Gastroesophageal sphincter (tissue), 4 donors: ENCODE data around the gene NUP42. TPM values are rescaled to one million over a fixed set of nuclear protein-coding genes. Genes with fewer than 3 reads are reported as not detected.

Experiments used
- ATAC-seq: fragments of 150-250 bp; one replicate; pipeline ENCODE4 v1.9.1; 2016; ENCODE audit warnings: mild to moderate bottlenecking, moderate library complexity
- H3K27ac ChIP-seq, 4 donors: fragments of 200-600 bp; sonication (generic) in 3 of 4; 1 replicate in 3 of 4; 2 replicates in 1 of 4; pipeline ENCODE4 v1.5.1; 2016 to 2019
- H3K27me3 ChIP-seq: fragments of 200-600 bp; sonication (generic); one replicate; pipeline ENCODE4 v1.5.1; 2019
- H3K36me3 ChIP-seq, 2 donors: fragments of 200-600 bp; sonication (generic); one replicate each; pipeline ENCODE4 v1.5.1; 2019; ENCODE audit warnings: control low read depth in 1 of 2
- H3K4me1 ChIP-seq, 3 donors: fragments of 200-600 bp; sonication (generic); 1 replicate in 2 of 3; 2 replicates in 1 of 3; pipeline ENCODE4 v1.5.1; 2016 to 2019; ENCODE audit warnings: control low read depth in 2 of 3
- H3K4me3 ChIP-seq, 2 donors: fragments of 200-600 bp; sonication (generic); one replicate each; pipeline ENCODE4 v1.5.1; 2019; ENCODE audit warnings: mild to moderate bottlenecking in 1 of 2, moderate library complexity in 1 of 2
- H3K9me3 ChIP-seq, 3 donors: fragments of 200-600 bp; sonication (generic); one replicate each; pipeline ENCODE4 v1.5.1; 2017 to 2019; ENCODE audit warnings: control low read depth in 2 of 3
- EP300 ChIP-seq: sonication (generic); formaldehyde crosslinking; IDR thresholded peaks from one replicate; pipeline ENCODE4 v1.6.1; 2017; ENCODE audit warnings: antibody characterized with exemption, mild to moderate bottlenecking
- POLR2A ChIP-seq, 2 donors: fragments of 450-650 bp; IDR thresholded peaks; one replicate each; pipeline ENCODE4 v1.6.1; 2017; ENCODE audit warnings: antibody characterized with exemption in 2 of 2, mild to moderate bottlenecking in 2 of 2, moderate library complexity in 1 of 2
- POLR2AphosphoS5 ChIP-seq: sonication (generic); formaldehyde crosslinking; IDR thresholded peaks from one replicate; pipeline ENCODE4 v1.6.1; 2017; ENCODE audit warnings: antibody characterized with exemption
- total RNA-seq, 4 donors: library from RNA; depleted of rRNA; stranded (reverse); fragments of >200 nt; gene quantifications; one replicate each; pipeline ENCODE4 v1.1.0, GENCODE V29; 2016
- TF ChIP-seq, protein P1 (sequence below), 4 experiments: fragments of 200-600 bp in 2 of 4; fragments of 450-650 bp in 2 of 4; sonication (generic) in 1 of 4; IDR thresholded peaks; one replicate each; pipeline ENCODE4 v1.5.1; 2017 to 2019; ENCODE audit warnings: antibody characterized with exemption in 4 of 4, mild to moderate bottlenecking in 2 of 4, moderate library complexity in 2 of 4

The NUP42 gene
- total RNA-seq, 4 donors from 2014 or later, result 27.7 to 32.7 (median 31.6) TPM

GRCh38 chr7:23249486-23249885 is 67.6 kb downstream of the NUP42 start:
- H3K4me3 ChIP-seq, result no peak overlapping the region
- H3K36me3 ChIP-seq, result peaks cover 0 to 13% of the 10 kb centered on the region in 2 donors
- peaks cover 0 to 41% (median 0%) of the 10 kb centered on the region in 3 donors for H3K4me1 ChIP-seq
- no peak for ATAC-seq
- H3K9me3 ChIP-seq, result peaks cover 0 to 7% (median 0%) of the 10 kb centered on the region in 3 donors
- H3K27ac ChIP-seq, result no peak overlapping the region
- TF ChIP-seq EP300, result no peak
- TF ChIP-seq POLR2A (IDR thresholded peaks at IDR 0.05), result no peak
- TF ChIP-seq, protein P1, sequence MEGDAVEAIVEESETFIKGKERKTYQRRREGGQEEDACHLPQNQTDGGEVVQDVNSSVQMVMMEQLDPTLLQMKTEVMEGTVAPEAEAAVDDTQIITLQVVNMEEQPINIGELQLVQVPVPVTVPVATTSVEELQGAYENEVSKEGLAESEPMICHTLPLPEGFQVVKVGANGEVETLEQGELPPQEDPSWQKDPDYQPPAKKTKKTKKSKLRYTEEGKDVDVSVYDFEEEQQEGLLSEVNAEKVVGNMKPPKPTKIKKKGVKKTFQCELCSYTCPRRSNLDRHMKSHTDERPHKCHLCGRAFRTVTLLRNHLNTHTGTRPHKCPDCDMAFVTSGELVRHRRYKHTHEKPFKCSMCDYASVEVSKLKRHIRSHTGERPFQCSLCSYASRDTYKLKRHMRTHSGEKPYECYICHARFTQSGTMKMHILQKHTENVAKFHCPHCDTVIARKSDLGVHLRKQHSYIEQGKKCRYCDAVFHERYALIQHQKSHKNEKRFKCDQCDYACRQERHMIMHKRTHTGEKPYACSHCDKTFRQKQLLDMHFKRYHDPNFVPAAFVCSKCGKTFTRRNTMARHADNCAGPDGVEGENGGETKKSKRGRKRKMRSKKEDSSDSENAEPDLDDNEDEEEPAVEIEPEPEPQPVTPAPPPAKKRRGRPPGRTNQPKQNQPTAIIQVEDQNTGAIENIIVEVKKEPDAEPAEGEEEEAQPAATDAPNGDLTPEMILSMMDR (IDR thresholded peaks at IDR 0.05), result no peak
- TF ChIP-seq POLR2AphosphoS5, result no peak
- peaks cover 22% of the 10 kb centered on the region for H3K27me3 ChIP-seq

Other genes starting within 250 kb of the NUP42 start
- gene HYCC1, start 167.9 kb upstream of the NUP42 start, total RNA-seq, result 10 to 100 TPM; 39.7 to 87.7 (median 52.7) TPM
- 10 to 100 TPM; 21.3 to 45.9 (median 27.6) TPM for gene KLHL7, start 76.3 kb upstream of the NUP42 start, total RNA-seq
- gene GPNMB, start 64.7 kb downstream of the NUP42 start, total RNA-seq, result 100 to 1,000 TPM in 1 of 4 donors, 10 to 100 TPM in 3; 48.1 to 136 (median 70.4) TPM
- gene MALSU1, start 117.3 kb downstream of the NUP42 start, total RNA-seq, result 10 to 100 TPM; 43.0 to 86.7 (median 63.3) TPM